Measurements from ENCODE around the gene FOXF1. TPM values are rescaled to one million over a fixed set of nuclear protein-coding genes. Genes with fewer than 3 reads are reported as not detected.

The FOXF1 gene
- total and polyA plus RNA-seq, 2 of the 13 experiments (the other 11 are each of a cell fraction or from before 2014, with no cell fraction given) = not detected

DNA sequence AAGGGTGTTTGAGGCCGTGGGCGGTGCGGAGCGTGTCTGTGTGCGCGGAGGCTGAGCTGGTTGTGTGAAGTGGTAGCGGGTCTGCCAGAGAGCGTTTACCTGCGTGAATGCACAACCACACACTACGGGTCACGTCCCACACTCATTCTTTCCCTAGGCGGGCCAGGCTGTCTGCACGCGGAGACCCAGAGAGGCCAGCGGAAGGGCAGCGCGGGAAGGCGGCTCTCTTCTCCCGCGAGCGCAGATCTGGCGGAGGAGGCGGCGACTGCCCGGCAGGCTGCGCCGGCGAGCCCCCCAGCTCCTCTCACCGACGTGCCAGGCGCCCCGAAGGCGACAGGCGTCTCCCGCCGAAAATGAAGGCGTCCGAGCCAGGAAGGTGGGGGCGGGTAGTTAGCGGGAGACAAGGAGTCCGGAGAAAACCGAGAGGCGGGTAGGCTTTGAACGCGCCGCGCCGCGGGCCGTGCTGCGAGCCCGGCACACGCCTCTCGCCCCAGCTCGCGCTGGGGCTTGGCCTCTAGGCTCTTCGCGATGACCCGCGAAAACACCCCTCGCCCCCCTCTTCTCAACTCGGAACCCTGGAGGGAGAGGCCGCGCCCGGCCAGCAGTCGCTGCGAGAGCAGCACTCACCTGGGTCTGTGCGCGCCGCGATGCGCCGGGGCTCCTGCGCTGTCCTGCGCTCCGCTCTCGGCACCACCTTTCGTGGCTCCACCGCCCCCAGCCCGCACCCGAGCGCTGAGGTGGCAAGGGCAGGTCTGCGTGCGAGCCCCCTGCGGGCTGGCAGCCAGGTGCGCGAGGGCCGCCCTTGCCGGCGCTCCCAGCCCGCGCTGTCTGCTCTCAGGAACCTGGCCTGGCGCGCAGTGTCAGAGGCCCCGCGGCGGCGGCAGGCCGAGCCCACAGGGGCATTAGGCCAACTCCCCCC lies 2.0 kb upstream of the FOXF1 start (continued):
- TF ChIP-seq ATF1 (CRISPR knock-in tag; IDR thresholded peaks at IDR 0.05) = no peak
- TF ChIP-seq, protein P1, sequence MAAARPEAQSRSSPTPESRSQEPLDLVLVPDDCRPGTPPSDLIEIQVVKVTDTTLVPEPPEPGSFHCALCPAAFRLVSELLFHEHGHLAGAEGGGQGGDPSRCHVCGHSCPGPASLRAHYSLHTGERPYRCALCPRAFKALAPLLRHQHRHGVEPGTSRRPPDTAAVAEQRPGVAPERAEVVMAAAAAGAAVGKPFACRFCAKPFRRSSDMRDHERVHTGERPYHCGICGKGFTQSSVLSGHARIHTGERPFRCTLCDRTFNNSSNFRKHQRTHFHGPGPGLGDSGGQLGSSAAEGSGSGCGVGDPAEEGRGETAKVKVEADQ (CRISPR knock-in tag; IDR thresholded peaks at IDR 0.05; ENCODE audit: borderline replicate concordance) = no peak
- no peak for TF ChIP-seq REXO4 (CRISPR knock-in tag; IDR thresholded peaks at IDR 0.05; ENCODE audit: borderline replicate concordance)
- TF ChIP-seq SMARCC2 (IDR thresholded peaks at IDR 0.05) = no peak
- TF ChIP-seq SUZ12 (IDR thresholded peaks at IDR 0.05; ENCODE audit: low read depth, low read length) = no peak
- TF ChIP-seq ZSCAN30 (CRISPR knock-in tag; IDR thresholded peaks at IDR 0.05) = no peak
- no peak for TF ChIP-seq RBM22 (optimal IDR thresholded peaks at IDR 0.05; ENCODE audit: low read length)

DNA sequence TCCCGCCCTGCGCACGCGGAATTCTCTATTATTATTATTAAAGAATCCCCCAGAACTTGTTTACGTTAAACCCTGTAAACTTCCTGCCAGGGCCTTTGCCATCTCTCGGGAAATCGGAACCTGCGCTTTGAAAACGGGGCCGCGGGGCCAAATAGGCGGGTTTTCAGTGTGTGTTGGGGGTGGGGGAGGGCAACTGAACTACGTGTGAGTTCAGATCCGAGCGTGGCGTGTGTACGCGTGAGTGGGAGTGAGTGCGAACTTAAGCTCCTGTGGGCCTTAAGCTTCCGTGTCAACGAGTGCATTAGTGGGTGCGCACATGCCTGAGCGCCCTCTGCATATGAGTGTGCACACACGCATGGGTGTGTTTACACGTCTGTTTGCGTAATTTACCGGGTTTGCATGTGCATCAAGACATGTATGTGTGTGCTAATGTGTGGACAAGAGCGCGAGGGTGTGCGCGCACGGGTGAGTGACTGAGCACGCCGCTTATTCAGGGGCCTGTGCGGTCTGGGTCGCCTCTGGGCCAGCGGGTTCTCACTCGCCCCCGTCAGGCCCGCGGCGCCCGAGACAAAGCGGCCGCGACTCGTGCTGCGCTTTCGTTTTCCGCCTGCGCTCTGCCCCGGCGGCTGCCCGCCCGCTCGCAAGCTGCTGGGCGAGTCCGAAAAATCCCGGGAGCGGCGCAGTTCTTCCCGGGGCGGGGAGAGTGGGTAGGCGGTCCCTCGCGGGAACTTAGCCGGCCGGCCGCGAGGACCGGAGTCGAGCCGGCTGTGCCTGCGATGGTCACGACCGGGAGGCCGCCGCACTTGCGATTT lies 1.2 kb upstream of the FOXF1 start:
- CTCF ChIA-PET (ENCODE audit: low intra/inter-chr PET ratio, low total read pairs) = no interaction called here
- peak overlapping the region in 2 of 3 experiments; percentile 32 to 46; a peak in 3 of 6 replicates for H3K4me3 ChIP-seq (replicated peaks in 1 of 3; ENCODE audit: insufficient read depth in 1 of 3, low read depth in 2 of 3, low read length in 3 of 3)
- ATAC-seq (peak; percentile 39), FAIRE-seq (no peak), DNase-seq (ENCODE audit: low spot score) (no peak)
- no peak overlapping the region for H3K9ac ChIP-seq (ENCODE audit: insufficient read depth, low read depth, low read length)
- in situ Hi-C loops (cut with HindIII; ENCODE audit: extremely low pct_ligation_motif_present, low pct_unique_long_range_greater_than_20kb) = loop anchor here (25.0 kb wide), 1 partner anchor 697 kb away; no protein-coding TSS in a partner anchor
- H3K27me3 ChIP-seq (ENCODE audit: control insufficient read depth in 1 of 2, insufficient read depth in 2 of 2, low read length in 2 of 2) = peaks cover 34 to 89% of the 10 kb centered on the region in 2 experiments
- intact Hi-C loops (cut with micrococcal nuclease; ENCODE audit: unreplicated experiment) = no loop called here
- no peaks in the 10 kb centered on the region for H3K9me3 ChIP-seq (ENCODE audit: low read length)
- WGBS (ENCODE audit: low lambda C conversion rate) = 14% methylated on average over 26 of the region's 79 CpGs
- no peaks in the 10 kb centered on the region for H3K36me3 ChIP-seq (replicated peaks in 1 of 2; ENCODE audit: control insufficient read depth in 1 of 2, insufficient read depth in 2 of 2, low read length in 2 of 2)
- H3K27ac ChIP-seq (ENCODE audit: extremely low read length, insufficient read depth, low read length) = no peak overlapping the region
- H3K79me2 ChIP-seq (ENCODE audit: insufficient read depth, low read length) = no peaks in the 10 kb centered on the region
- H3K4me2 ChIP-seq (ENCODE audit: low read depth, low read length) = peak overlapping the region; percentile 52
- no TSS peak for BruUV-seq (replicated peaks)
- no peak overlapping the region for H2AFZ ChIP-seq (ENCODE audit: low read length)
- POLR2A ChIA-PET = no interaction called here
- no peaks in the 10 kb centered on the region for H3K4me1 ChIP-seq (ENCODE audit: insufficient read depth, low read length)
- no peaks in the 10 kb centered on the region; the same call in 1 of the 2 replicates for H4K20me1 ChIP-seq (ENCODE audit: insufficient read depth, low read length)
- TF ChIP-seq ZNF777 (CRISPR knock-in tag; IDR thresholded peaks at IDR 0.05) (peak; percentile 23; the same call in 1 of the 2 replicates), MTF2 (CRISPR knock-in tag; IDR thresholded peaks at IDR 0.05; ENCODE audit: borderline replicate concordance) (peak; percentile 71; the same call in 1 of the 2 replicates), ZNF432 (CRISPR knock-in tag; IDR thresholded peaks at IDR 0.05; ENCODE audit: borderline replicate concordance) (no peak)
- TF ChIP-seq, protein P2, sequence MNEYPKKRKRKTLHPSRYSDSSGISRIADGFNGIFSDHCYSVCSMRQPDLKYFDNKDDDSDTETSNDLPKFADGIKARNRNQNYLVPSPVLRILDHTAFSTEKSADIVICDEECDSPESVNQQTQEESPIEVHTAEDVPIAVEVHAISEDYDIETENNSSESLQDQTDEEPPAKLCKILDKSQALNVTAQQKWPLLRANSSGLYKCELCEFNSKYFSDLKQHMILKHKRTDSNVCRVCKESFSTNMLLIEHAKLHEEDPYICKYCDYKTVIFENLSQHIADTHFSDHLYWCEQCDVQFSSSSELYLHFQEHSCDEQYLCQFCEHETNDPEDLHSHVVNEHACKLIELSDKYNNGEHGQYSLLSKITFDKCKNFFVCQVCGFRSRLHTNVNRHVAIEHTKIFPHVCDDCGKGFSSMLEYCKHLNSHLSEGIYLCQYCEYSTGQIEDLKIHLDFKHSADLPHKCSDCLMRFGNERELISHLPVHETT (CRISPR knock-in tag; conservative IDR thresholded peaks at IDR 0.05) = no peak
- TF ChIP-seq, protein P3, sequence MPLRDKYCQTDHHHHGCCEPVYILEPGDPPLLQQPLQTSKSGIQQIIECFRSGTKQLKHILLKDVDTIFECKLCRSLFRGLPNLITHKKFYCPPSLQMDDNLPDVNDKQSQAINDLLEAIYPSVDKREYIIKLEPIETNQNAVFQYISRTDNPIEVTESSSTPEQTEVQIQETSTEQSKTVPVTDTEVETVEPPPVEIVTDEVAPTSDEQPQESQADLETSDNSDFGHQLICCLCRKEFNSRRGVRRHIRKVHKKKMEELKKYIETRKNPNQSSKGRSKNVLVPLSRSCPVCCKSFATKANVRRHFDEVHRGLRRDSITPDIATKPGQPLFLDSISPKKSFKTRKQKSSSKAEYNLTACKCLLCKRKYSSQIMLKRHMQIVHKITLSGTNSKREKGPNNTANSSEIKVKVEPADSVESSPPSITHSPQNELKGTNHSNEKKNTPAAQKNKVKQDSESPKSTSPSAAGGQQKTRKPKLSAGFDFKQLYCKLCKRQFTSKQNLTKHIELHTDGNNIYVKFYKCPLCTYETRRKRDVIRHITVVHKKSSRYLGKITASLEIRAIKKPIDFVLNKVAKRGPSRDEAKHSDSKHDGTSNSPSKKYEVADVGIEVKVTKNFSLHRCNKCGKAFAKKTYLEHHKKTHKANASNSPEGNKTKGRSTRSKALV (CRISPR knock-in tag; IDR thresholded peaks at IDR 0.05) = peak; percentile 99

Data from HepG2 (cell line).